ENCODE measurements around the gene ZNF184. TPM values are rescaled to one million over a fixed set of nuclear protein-coding genes. Genes with fewer than 3 reads are reported as not detected.
A peak's percentile ranks its signal among the peaks of the same experiment; 100 is the strongest.

The ZNF184 gene
- polyA plus RNA-seq, 1 donor, result 7.4 TPM

DNA sequence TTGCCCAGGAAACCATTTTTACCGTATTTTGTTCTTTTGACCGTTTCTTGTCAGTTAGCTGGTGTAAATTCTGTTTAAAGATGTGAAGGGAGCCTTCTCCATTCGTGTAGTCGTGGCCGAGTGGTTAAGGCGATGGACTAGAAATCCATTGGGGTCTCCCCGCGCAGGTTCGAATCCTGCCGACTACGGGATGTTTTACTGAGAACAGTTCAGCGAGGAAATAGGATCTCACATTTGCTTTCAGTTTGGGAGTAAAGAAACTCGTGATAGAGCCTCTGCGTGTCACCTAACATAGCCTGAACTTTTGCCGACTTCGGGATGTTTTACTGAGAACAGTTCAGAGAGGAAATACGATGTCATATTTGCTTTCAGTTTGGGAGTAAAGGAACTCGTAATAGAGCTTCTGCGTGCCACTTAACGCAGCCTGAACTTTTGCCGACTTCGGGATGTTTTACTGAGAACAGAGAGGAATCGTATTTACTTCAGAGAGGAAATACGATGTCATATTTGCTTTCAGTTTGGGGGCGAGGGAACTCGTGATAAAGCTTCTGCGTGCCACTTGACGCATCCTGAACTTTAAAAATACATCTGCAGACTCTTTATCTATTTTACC, 5.9 kb upstream of the ZNF184 start:
- Histone ChIP-seq H3K27ac (ENCODE audit: low read length) (peak overlapping the region; percentile 96), H3K36me3 (ENCODE audit: control insufficient read depth, insufficient read depth, low read length) (no peaks in the 10 kb centered on the region), H3K4me3 (ENCODE audit: low read length) (peak overlapping the region; percentile 81), H3K9me3 (ENCODE audit: control insufficient read depth, low read depth, low read length) (no peaks in the 10 kb centered on the region), H3K4me1 (ENCODE audit: control insufficient read depth, insufficient read depth, low read length) (peaks cover 9% of the 10 kb centered on the region), H3K27me3 (ENCODE audit: control insufficient read depth, insufficient read depth, low read length) (no peaks in the 10 kb centered on the region)
- DNase-seq, result peak; percentile 82 to 90
- WGBS (ENCODE audit: insufficient coverage, low lambda C conversion rate), result 0% methylated on average over 2 of the region's 28 CpGs

DNA sequence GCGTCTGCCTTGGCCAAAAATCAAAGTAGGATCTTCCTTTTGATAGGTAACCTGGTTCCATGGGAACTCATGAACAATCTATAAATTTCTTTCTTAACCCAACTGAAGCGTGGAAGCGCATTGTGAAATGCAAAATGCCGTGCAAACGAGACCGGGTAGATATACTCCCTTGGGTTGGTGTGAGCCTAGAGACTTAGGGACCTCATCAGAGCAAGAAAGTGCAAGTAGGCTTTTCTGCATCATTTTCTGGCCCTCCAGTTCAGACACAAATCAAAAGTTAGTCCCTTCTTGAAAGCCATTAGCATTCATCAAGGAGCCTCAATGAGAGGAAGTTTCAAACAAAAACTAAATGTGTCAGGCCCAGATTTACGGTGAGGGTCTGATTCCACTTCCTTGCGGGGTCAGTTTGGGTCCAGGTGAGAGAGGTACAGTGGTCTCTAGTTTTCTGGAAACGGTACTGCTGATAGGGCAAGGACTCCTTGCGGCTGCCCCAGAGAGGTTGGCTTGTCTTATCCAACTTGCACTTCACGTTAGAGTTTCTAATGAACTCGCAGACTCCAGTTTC, 5.3 kb upstream of the ZNF184 start:
- 18% methylated on average over 2 of the region's 12 CpGs for WGBS (ENCODE audit: insufficient coverage, low lambda C conversion rate)
- H3K9me3 ChIP-seq (ENCODE audit: control insufficient read depth, low read depth, low read length), result no peaks in the 10 kb centered on the region
- peak overlapping the region; percentile 81 for H3K4me3 ChIP-seq (ENCODE audit: low read length)
- no peaks in the 10 kb centered on the region for H3K36me3 ChIP-seq (ENCODE audit: control insufficient read depth, insufficient read depth, low read length)
- peak in 1 of 2 donors; percentile 42 for DNase-seq
- H3K27ac ChIP-seq (ENCODE audit: low read length), result peak overlapping the region; percentile 96
- peaks cover 9% of the 10 kb centered on the region for H3K4me1 ChIP-seq (ENCODE audit: control insufficient read depth, insufficient read depth, low read length)
- H3K27me3 ChIP-seq (ENCODE audit: control insufficient read depth, insufficient read depth, low read length), result no peaks in the 10 kb centered on the region

GRCh38 chr6:27477318-27478013, 4.6 kb upstream of the ZNF184 start:
- peak overlapping the region; percentile 81 for H3K4me3 ChIP-seq (ENCODE audit: low read length)
- no peak overlapping the region for H3K27ac ChIP-seq (ENCODE audit: low read length)
- DNase-seq, result no peak
- H3K27me3 ChIP-seq (ENCODE audit: control insufficient read depth, insufficient read depth, low read length), result no peaks in the 10 kb centered on the region
- no peaks in the 10 kb centered on the region for H3K9me3 ChIP-seq (ENCODE audit: control insufficient read depth, low read depth, low read length)
- WGBS (ENCODE audit: insufficient coverage, low lambda C conversion rate), result 62% methylated on average over 4 of the region's 8 CpGs
- H3K36me3 ChIP-seq (ENCODE audit: control insufficient read depth, insufficient read depth, low read length), result no peaks in the 10 kb centered on the region
- peaks cover 9% of the 10 kb centered on the region for H3K4me1 ChIP-seq (ENCODE audit: control insufficient read depth, insufficient read depth, low read length)

DNA sequence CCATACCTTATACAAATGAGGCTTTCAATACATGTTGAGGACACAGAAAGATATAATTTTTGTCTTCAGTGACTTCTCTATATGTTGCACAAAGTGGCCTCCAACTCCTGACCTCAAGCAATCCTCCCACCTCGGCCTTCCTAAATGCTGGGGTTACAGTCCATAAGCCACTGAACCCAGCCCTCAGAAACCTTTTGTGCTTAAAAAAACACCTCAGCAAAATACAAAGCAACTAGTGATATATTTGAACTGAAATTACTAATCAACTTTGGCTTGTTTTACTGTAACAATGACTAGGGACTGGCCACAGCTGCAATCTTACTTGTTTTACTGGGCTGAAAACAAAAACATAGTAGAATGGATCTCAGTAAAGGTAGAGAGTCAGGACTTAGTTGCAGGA, 3.2 kb upstream of the ZNF184 start:
- H3K27ac ChIP-seq (ENCODE audit: low read length), result no peak overlapping the region
- no peak for DNase-seq
- H3K4me3 ChIP-seq (ENCODE audit: low read length), result no peak overlapping the region
- H3K36me3 ChIP-seq (ENCODE audit: control insufficient read depth, insufficient read depth, low read length), result no peaks in the 10 kb centered on the region
- H3K27me3 ChIP-seq (ENCODE audit: control insufficient read depth, insufficient read depth, low read length), result no peaks in the 10 kb centered on the region
- no peaks in the 10 kb centered on the region for H3K9me3 ChIP-seq (ENCODE audit: control insufficient read depth, low read depth, low read length)
- peaks cover 13% of the 10 kb centered on the region for H3K4me1 ChIP-seq (ENCODE audit: control insufficient read depth, insufficient read depth, low read length)
- no CpG with 5 or more reads among the region's 1 CpG for WGBS (ENCODE audit: insufficient coverage, low lambda C conversion rate)

GRCh38 chr6:27474672-27475071, 1.8 kb upstream of the ZNF184 start:
- H3K4me3 ChIP-seq (ENCODE audit: low read length), result no peak overlapping the region
- no peak overlapping the region for H3K27ac ChIP-seq (ENCODE audit: low read length)
- H3K36me3 ChIP-seq (ENCODE audit: control insufficient read depth, insufficient read depth, low read length), result peaks cover 2% of the 10 kb centered on the region
- H3K9me3 ChIP-seq (ENCODE audit: control insufficient read depth, low read depth, low read length), result no peaks in the 10 kb centered on the region
- H3K27me3 ChIP-seq (ENCODE audit: control insufficient read depth, insufficient read depth, low read length), result no peaks in the 10 kb centered on the region
- WGBS (ENCODE audit: insufficient coverage, low lambda C conversion rate), result 100% methylated on average over 1 of the region's 3 CpGs
- DNase-seq, result no peak
- peaks cover 15% of the 10 kb centered on the region for H3K4me1 ChIP-seq (ENCODE audit: control insufficient read depth, insufficient read depth, low read length)

- no peak for DNase-seq
- WGBS (ENCODE audit: insufficient coverage, low lambda C conversion rate), result 100% methylated on average over 1 of the region's 4 CpGs
- H3K4me1 ChIP-seq (ENCODE audit: control insufficient read depth, insufficient read depth, low read length), result peaks cover 15% of the 10 kb centered on the region
- H3K4me3 ChIP-seq (ENCODE audit: low read length), result peak overlapping the region; percentile 88
- H3K9me3 ChIP-seq (ENCODE audit: control insufficient read depth, low read depth, low read length), result no peaks in the 10 kb centered on the region
- H3K27me3 ChIP-seq (ENCODE audit: control insufficient read depth, insufficient read depth, low read length), result no peaks in the 10 kb centered on the region
- H3K36me3 ChIP-seq (ENCODE audit: control insufficient read depth, insufficient read depth, low read length), result peaks cover 2% of the 10 kb centered on the region
- no peak overlapping the region for H3K27ac ChIP-seq (ENCODE audit: low read length)
Observed at GRCh38 chr6:27474172-27474465, 1.2 kb upstream of the ZNF184 start.

DNA sequence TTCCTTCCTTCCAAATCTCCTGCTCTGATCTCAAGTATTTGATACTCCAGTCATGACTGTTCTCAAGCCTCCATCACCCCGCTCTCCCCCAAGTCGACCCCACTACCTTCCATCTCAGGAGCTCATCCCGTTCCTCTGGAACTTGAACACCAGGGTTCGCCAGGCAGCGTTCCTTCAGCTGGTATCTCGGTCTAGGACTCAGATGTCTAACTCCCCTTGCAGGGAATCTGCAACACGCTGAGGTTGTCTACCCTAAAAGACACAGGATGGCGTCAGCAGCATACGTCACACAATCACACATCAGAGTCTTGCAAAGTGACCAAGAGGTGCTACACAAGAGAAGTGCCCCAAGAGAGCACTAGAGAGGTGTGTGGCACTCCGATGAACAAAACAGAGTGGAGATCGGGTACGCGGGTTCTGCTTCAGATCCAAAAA, 706 bp downstream of the ZNF184 start:
- WGBS (ENCODE audit: insufficient coverage, low lambda C conversion rate), result no CpG with 5 or more reads among the region's 13 CpGs
- Histone ChIP-seq H3K36me3 (ENCODE audit: control insufficient read depth, insufficient read depth, low read length) (peaks cover 9% of the 10 kb centered on the region), H3K27me3 (ENCODE audit: control insufficient read depth, insufficient read depth, low read length) (no peaks in the 10 kb centered on the region), H3K4me3 (ENCODE audit: low read length) (peak overlapping the region; percentile 88), H3K27ac (ENCODE audit: low read length) (peak overlapping the region; percentile 98), H3K4me1 (ENCODE audit: control insufficient read depth, insufficient read depth, low read length) (peaks cover 7% of the 10 kb centered on the region), H3K9me3 (ENCODE audit: control insufficient read depth, low read depth, low read length) (no peaks in the 10 kb centered on the region)
- DNase-seq, result peak; percentile 75 to 90

DNA sequence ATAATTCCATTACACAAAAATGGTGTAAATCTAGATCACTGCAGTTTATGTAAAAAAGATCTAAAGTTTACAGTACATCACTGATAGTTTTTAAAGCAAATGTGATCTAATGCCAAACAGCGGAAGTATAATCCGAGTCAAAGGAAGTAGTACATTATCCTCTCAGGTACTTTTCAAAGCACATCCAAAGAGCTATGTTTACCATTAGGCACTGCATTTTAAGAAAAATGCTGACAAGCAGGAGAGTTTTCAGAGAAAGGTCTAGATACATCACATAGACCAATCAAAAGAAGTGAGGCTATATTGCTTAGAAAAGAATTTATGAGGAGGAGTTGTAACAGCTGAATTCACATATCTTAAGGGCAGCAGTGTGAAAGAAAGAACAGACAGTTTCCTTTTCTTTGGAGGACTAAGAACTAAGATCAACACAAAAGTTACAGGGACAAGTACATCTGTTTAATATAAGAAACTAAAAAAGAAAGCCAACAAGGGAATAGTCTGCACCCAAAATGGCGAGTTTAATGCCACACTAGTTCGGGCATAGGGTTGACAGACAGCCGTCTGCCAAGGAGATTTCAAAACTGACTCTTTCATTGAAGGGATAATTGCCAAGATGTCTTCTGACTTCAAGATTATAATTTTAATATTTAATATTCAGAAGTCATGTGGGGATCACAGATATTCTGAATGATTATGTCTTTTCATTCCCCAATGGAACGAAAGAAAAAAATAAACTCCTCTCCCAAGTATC, 1.4 kb downstream of the ZNF184 start:
- Histone ChIP-seq H3K4me3 (ENCODE audit: low read length) (peak overlapping the region; percentile 88), H3K4me1 (ENCODE audit: control insufficient read depth, insufficient read depth, low read length) (peaks cover 7% of the 10 kb centered on the region), H3K9me3 (ENCODE audit: control insufficient read depth, low read depth, low read length) (no peaks in the 10 kb centered on the region), H3K27ac (ENCODE audit: low read length) (peak overlapping the region; percentile 98), H3K27me3 (ENCODE audit: control insufficient read depth, insufficient read depth, low read length) (no peaks in the 10 kb centered on the region), H3K36me3 (ENCODE audit: control insufficient read depth, insufficient read depth, low read length) (peaks cover 16% of the 10 kb centered on the region)
- WGBS (ENCODE audit: insufficient coverage, low lambda C conversion rate), result 43% methylated on average over 2 of the region's 6 CpGs
- peak in 1 of 2 donors; percentile 30 for DNase-seq

DNA sequence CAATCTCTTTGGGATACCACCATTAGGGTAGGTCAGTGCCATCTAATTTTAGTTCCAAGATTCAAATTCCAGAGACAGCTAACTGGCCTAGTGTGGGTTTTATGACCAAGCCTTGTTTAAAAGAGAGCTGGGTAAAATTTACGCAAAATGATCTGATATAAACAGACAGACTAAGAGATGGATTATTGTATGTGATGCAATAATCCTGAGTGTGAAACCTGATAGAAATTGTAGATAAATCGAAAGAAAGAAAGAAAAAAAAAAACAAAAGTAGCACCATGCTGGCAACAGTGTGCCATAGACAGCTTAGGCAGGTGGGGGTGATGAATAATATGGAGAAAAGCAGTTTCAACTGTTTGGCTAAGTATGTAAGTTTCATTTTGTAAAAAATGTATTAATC, 2.9 kb downstream of the ZNF184 start:
- WGBS (ENCODE audit: insufficient coverage, low lambda C conversion rate), result 89% methylated on average over 1 of the region's 2 CpGs
- peaks cover 7% of the 10 kb centered on the region for H3K4me1 ChIP-seq (ENCODE audit: control insufficient read depth, insufficient read depth, low read length)
- H3K27me3 ChIP-seq (ENCODE audit: control insufficient read depth, insufficient read depth, low read length), result no peaks in the 10 kb centered on the region
- DNase-seq, result no peak
- H3K36me3 ChIP-seq (ENCODE audit: control insufficient read depth, insufficient read depth, low read length), result peaks cover 23% of the 10 kb centered on the region
- H3K9me3 ChIP-seq (ENCODE audit: control insufficient read depth, low read depth, low read length), result peaks cover 3% of the 10 kb centered on the region
- no peak overlapping the region for H3K4me3 ChIP-seq (ENCODE audit: low read length)
- no peak overlapping the region for H3K27ac ChIP-seq (ENCODE audit: low read length)

- Histone ChIP-seq H3K27ac (ENCODE audit: low read length) (no peak overlapping the region), H3K4me1 (ENCODE audit: control insufficient read depth, insufficient read depth, low read length) (peaks cover 7% of the 10 kb centered on the region), H3K27me3 (ENCODE audit: control insufficient read depth, insufficient read depth, low read length) (no peaks in the 10 kb centered on the region), H3K4me3 (ENCODE audit: low read length) (no peak overlapping the region), H3K9me3 (ENCODE audit: control insufficient read depth, low read depth, low read length) (peaks cover 9% of the 10 kb centered on the region), H3K36me3 (ENCODE audit: control insufficient read depth, insufficient read depth, low read length) (peaks cover 26% of the 10 kb centered on the region)
- no peak for DNase-seq
Observed at GRCh38 chr6:27468334-27468733, 4.6 kb downstream of the ZNF184 start.
